Thoracic aorta (tissue), 2 donors: ENCODE data around the gene EPHB2. TPM values are rescaled to one million over a fixed set of nuclear protein-coding genes. Genes with fewer than 3 reads are reported as not detected.

Experiments used
- ATAC-seq: fragments of 150-250 bp; one replicate; pipeline ENCODE4 v1.8.0; 2017; ENCODE audit warnings: low read depth; ENCODE audit not compliant: insufficient number of reproducible peaks, low FRiP score
- DNase-seq: peaks from one replicate; pipeline ENCODE4 v3.0.0-alpha.2; 2020; ENCODE audit warnings: low spot score
- H3K27ac ChIP-seq, 2 donors: fragments of 200-600 bp; sonication (generic); 1 replicate in 1 of 2; 2 replicates in 1 of 2; pipeline ENCODE4 v1.5.1; 2016; ENCODE audit warnings: mild to moderate bottlenecking in 2 of 2, moderate library complexity in 2 of 2
- H3K27me3 ChIP-seq: fragments of 200-600 bp; sonication (generic); replicated peaks from 2 replicates; pipeline ENCODE4 v1.6.0; 2016; ENCODE audit warnings: mild to moderate bottlenecking; ENCODE audit not compliant: insufficient read depth
- H3K36me3 ChIP-seq: fragments of 200-600 bp; sonication (generic); one replicate; pipeline ENCODE4 v1.5.1; 2016
- H3K4me1 ChIP-seq, 2 donors: fragments of 200-600 bp; sonication (generic); 1 replicate in 1 of 2; 2 replicates in 1 of 2; pipeline versions ENCODE4 v1.5.1 to v1.6.0; 2016; ENCODE audit warnings: low read depth in 2 of 2, mild to moderate bottlenecking in 1 of 2; ENCODE audit not compliant: control insufficient read depth in 1 of 2
- H3K4me3 ChIP-seq: fragments of 200-600 bp; sonication (generic); 2 replicates; pipeline ENCODE4 v1.5.1; 2016; ENCODE audit warnings: mild to moderate bottlenecking
- H3K9me3 ChIP-seq: fragments of 200-600 bp; sonication (generic); 2 replicates; pipeline ENCODE4 v1.5.1; 2016
- CTCF ChIP-seq: fragments of 200-600 bp; sonication (generic); IDR thresholded peaks from one replicate; pipeline ENCODE4 v1.5.1; 2019; ENCODE audit warnings: antibody characterized with exemption
- total RNA-seq, 2 donors: library from RNA; depleted of rRNA; stranded (reverse); fragments of >200 nt; gene quantifications; one replicate each; pipeline versions ENCODE4 v1.1.0 to v1.2.3, GENCODE V29; 2016

The EPHB2 gene
- total RNA-seq, 2 donors from 2014 or later = 9.3 to 10.0 TPM

DNA sequence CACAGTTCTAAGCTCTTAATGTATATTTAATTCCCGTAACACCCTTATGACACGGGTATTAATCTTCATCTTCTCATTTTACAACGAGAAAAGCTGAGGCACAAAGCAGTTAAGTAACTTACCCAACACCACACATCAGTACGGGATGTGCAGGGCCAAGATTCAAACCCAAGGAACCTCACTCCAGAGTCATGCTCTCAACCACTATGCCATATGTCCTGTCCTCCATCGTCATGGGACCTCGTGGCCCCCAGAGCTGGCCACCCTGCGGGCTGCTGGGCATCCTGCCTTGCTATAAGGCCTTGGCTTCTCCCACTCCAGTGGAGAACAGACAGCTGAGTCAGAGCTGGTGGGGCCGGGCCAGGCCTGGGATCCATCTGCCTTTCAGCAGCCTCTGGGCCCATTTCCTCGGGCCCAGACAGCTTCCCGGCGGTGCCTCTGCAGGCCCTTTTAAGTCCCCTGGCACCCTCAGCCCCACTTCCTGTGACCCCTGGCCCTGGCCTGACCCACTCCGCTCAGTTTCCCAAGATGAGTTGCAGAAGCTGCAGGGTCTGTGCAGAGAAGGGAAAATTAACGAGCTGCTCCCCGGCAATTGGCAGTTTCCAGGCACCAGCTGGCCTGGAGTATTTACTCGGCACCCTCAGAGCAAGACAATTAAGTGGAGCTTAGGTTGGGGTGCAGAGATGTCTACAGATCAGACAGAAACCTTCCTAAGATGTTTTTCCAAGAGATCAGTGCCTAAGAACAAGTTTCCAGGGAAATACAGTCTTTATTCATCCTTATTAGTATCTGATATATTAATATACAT, 98.2 kb downstream of the EPHB2 start:
- ATAC-seq (no peak), DNase-seq (no peak)
- no peaks in the 10 kb centered on the region for H3K9me3 ChIP-seq
- H3K27ac ChIP-seq = peak overlapping the region; percentile 62 to 77
- no peak overlapping the region for H3K4me3 ChIP-seq
- no peaks in the 10 kb centered on the region for H3K27me3 ChIP-seq
- H3K36me3 ChIP-seq = no peaks in the 10 kb centered on the region
- TF ChIP-seq CTCF = no peak
- H3K4me1 ChIP-seq = peaks cover 6 to 19% of the 10 kb centered on the region in 2 donors

DNA sequence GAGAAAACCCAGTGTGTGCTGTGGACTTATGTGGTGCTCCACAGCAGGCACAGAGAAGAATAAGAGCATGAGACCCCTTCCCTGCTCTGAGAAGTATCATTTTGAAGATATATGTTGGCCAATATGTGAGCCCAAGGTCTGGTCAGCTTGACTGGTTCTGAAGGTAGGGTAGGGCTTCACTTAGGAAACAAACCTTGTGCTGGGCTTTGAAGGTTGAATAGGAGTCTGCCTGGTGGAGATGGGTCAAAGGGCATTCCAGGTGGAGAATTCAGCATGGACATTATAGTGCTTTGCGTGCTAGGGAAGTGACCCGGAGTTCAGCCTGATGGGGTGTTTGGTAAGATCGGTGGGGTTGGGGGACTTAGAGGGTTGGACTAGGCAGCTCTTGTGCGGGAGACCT, 99.1 kb downstream of the EPHB2 start:
- H3K9me3 ChIP-seq = no peaks in the 10 kb centered on the region
- no peak for DNase-seq
- no peak for TF ChIP-seq CTCF
- no peak for ATAC-seq
- no peak overlapping the region for H3K4me3 ChIP-seq
- peaks cover 6 to 27% of the 10 kb centered on the region in 2 donors for H3K4me1 ChIP-seq
- H3K27me3 ChIP-seq = no peaks in the 10 kb centered on the region
- no peaks in the 10 kb centered on the region for H3K36me3 ChIP-seq
- peak overlapping the region in 1 of 2 donors; percentile 77 for H3K27ac ChIP-seq

DNA sequence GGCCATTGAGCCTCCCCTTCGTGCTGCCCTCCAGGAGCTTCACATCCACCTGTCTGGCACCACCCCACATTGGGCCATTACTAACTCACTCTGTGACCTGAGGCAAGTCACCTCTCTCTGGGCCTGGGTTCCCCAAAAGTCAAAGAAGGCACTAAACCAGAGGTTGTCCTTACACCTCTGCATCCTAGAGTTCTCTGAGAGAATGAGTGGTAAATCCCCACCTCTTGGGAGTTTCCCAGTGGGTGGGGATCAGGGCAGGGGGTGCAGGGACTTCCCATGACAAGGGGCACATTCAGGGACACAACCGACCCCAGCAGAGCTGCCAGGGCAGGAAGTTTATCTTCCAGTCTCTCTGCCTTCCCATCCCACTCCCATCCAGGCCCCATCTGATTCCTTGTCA, 99.7 kb downstream of the EPHB2 start:
- Histone ChIP-seq H3K27ac (no peak overlapping the region), H3K4me3 (no peak overlapping the region), H3K36me3 (no peaks in the 10 kb centered on the region), H3K4me1 (peaks cover 6 to 33% of the 10 kb centered on the region in 2 donors), H3K27me3 (no peaks in the 10 kb centered on the region), H3K9me3 (no peaks in the 10 kb centered on the region)
- ATAC-seq = no peak
- no peak for TF ChIP-seq CTCF
- DNase-seq = no peak

DNA sequence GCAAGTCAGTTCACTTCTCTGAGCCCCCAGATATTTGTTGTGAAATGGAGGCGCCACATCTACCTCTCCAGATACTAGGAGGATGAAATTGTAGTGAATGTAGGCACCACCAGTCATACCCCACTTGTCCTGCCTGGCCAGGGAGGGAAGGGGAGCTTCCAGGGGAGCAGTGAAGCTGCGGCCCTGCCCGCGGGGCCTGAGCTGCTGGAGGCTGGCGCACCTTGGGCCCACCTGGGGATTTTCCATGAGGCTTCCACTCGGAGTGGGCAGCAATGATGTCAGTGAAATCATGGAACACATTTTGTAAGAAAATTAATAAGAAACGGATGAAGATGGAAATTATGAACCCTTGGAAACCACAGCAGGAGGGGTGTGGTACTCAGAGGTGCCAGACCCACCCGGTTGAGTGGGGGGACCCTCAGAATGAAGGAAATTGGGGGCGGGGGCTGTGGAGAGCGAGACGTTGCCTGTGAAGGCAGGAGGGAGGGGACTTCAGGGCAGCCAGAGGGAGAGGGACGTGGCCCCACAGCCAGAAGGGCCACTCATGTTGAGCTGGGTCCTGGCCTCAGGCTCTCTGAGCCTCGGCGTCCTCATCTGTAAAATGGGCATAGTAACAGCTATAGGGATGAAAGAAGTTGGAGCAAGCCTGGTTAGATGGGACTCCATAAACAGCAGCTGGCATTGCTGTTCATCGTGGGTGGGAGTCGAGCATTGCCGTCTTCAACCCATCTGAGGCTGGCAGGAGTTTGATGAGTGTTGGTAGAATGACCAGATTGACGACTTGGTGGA, 101.6 kb downstream of the EPHB2 start:
- no peak for DNase-seq
- no peaks in the 10 kb centered on the region for H3K27me3 ChIP-seq
- H3K9me3 ChIP-seq = no peaks in the 10 kb centered on the region
- H3K36me3 ChIP-seq = no peaks in the 10 kb centered on the region
- TF ChIP-seq CTCF = no peak
- ATAC-seq = no peak
- peaks cover 6 to 46% of the 10 kb centered on the region in 2 donors for H3K4me1 ChIP-seq
- H3K4me3 ChIP-seq = no peak overlapping the region
- no peak overlapping the region for H3K27ac ChIP-seq
